H1 (cell line): ENCODE data around the gene GSG1L. TPM values are rescaled to one million over a fixed set of nuclear protein-coding genes. Genes with fewer than 3 reads are reported as not detected.

Source experiments
- CTCF ChIA-PET: fragments of 300-600 bp; sonication (Branson Sonifier 250); formaldehyde crosslinking; loops from one replicate; lab custom pipeline; 2021; ENCODE audit not compliant: partially characterized antibody; lab: Charles Lee
- POLR2A ChIA-PET: fragments of 300-600 bp; sonication (Branson Sonifier 250); formaldehyde crosslinking; loops from one replicate; lab custom pipeline; 2021; ENCODE audit warnings: inconsistent platforms; ENCODE audit not compliant: partially characterized antibody; lab: Charles Lee
- DNase-seq, 2 experiments: peaks; one replicate each; pipeline versions ENCODE4 v3.0.0 to v3.0.0-alpha.2; 2010 to 2022; ENCODE audit warnings: low spot score in 2 of 2, low read depth in 1 of 2, mixed read lengths in 1 of 2
- FAIRE-seq: peaks from 2 replicates; lab custom pipeline; 2011; peaks lifted over from hg19 to GRCh38; lab: Jason Lieb, UNC
- H2AFZ ChIP-seq: 2 replicates; pipeline ENCODE4 v1.8.1; 2012; ENCODE audit warnings: low read length, inconsistent platforms
- H2AK5ac ChIP-seq: 2 replicates; pipeline ENCODE4 v1.6.1; 2013; ENCODE audit warnings: low read depth, low read length
- H2BK120ac ChIP-seq: replicated peaks from 2 replicates; pipeline ENCODE3; 2013; ENCODE audit warnings: low read depth, low read length, inconsistent platforms
- H2BK12ac ChIP-seq: 2 replicates; pipeline ENCODE4 v1.6.1; 2013; ENCODE audit warnings: low read depth, low read length
- H2BK15ac ChIP-seq: 2 replicates; pipeline ENCODE4 v1.6.1; 2013; ENCODE audit warnings: low read length
- H2BK20ac ChIP-seq: 2 replicates; pipeline ENCODE4 v1.6.1; 2013; ENCODE audit warnings: low read length
- H2BK5ac ChIP-seq: 2 replicates; pipeline ENCODE4 v1.6.1; 2013; ENCODE audit warnings: low read depth, low read length
- H3K14ac ChIP-seq: 2 replicates; pipeline ENCODE4 v1.6.1; 2013; ENCODE audit warnings: inconsistent platforms; ENCODE audit not compliant: insufficient read length
- H3K18ac ChIP-seq: 2 replicates; pipeline ENCODE4 v1.6.1; 2013; ENCODE audit warnings: low read length; ENCODE audit errors: extremely low read depth
- H3K23ac ChIP-seq: 2 replicates; pipeline ENCODE4 v1.6.1; 2013; ENCODE audit warnings: inconsistent platforms; ENCODE audit not compliant: insufficient read length
- H3K23me2 ChIP-seq: 2 replicates; pipeline ENCODE4 v1.6.1; 2013; ENCODE audit warnings: low read depth, low read length
- H3K27ac ChIP-seq: 2 replicates; pipeline ENCODE4 v1.6.1; 2011; ENCODE audit warnings: low read depth, low read length, inconsistent platforms
- H3K27me3 ChIP-seq, 4 experiments: replicated peaks in 1 of 4; 1 replicate in 1 of 4; 2 replicates in 3 of 4; pipeline versions ENCODE4 v1.6.1 to v1.8.1; 2011 to 2013; ENCODE audit warnings: low read length in 3 of 4, mild to moderate bottlenecking in 3 of 4, inconsistent platforms in 2 of 4, mixed read lengths in 2 of 4, moderate library complexity in 1 of 4; ENCODE audit not compliant: control insufficient read depth in 3 of 4, insufficient read depth in 3 of 4; ENCODE audit errors: extremely low read depth in 1 of 4
- H3K36me3 ChIP-seq, 4 experiments: 2 replicates each; pipeline versions ENCODE4 v1.6.1 to v1.8.1; 2011 to 2013; ENCODE audit warnings: mild to moderate bottlenecking in 4 of 4, low read length in 3 of 4, moderate library complexity in 2 of 4, control low read depth in 1 of 4, inconsistent platforms in 1 of 4; ENCODE audit not compliant: insufficient read depth in 4 of 4, control insufficient read depth in 2 of 4
- H3K4ac ChIP-seq: replicated peaks from 2 replicates; pipeline ENCODE3; 2013; ENCODE audit warnings: low read length, low read depth, mixed read lengths, inconsistent platforms; ENCODE audit not compliant: insufficient read length
- H3K4me1 ChIP-seq, 4 experiments: replicated peaks in 1 of 4; 1 replicate in 1 of 4; 2 replicates in 3 of 4; pipeline versions ENCODE4 v1.6.1 to v1.8.1; 2011 to 2013; ENCODE audit warnings: low read length in 3 of 4, inconsistent platforms in 2 of 4, mixed read lengths in 1 of 4; ENCODE audit not compliant: insufficient read depth in 4 of 4, control insufficient read depth in 3 of 4
- H3K4me2 ChIP-seq, 2 experiments: 2 replicates each; pipeline versions ENCODE4 v1.6.1 to v1.8.1; 2011 to 2013; ENCODE audit warnings: low read depth in 2 of 2, low read length in 2 of 2, control low read depth in 1 of 2, inconsistent platforms in 1 of 2, mild to moderate bottlenecking in 1 of 2; ENCODE audit not compliant: insufficient read depth in 1 of 2
- H3K4me3 ChIP-seq, 4 experiments: fragments of 200-600, 300-600 bp in 1 of 4; sonication (generic), shearing (Covaris generic), sonication (Bioruptor Twin) in 1 of 4; 2 replicates each; pipeline versions ENCODE4 v1.5.1 to v1.8.1; 2011 to 2016; ENCODE audit warnings: low read length in 4 of 4, low read depth in 3 of 4, control low read depth in 2 of 4, inconsistent platforms in 2 of 4, mild to moderate bottlenecking in 2 of 4, mixed read lengths in 1 of 4, moderate library complexity in 1 of 4; ENCODE audit not compliant: insufficient read depth in 2 of 4; ENCODE audit errors: extremely low read depth in 1 of 4
- H3K56ac ChIP-seq: replicated peaks from 2 replicates; pipeline ENCODE3; 2013; ENCODE audit warnings: low read depth, mild to moderate bottlenecking, mixed read lengths, low read length, inconsistent platforms; ENCODE audit not compliant: insufficient read length
- H3K79me1 ChIP-seq: 2 replicates; pipeline ENCODE4 v1.6.1; 2013; ENCODE audit warnings: low read depth, low read length, control low read depth
- H3K79me2 ChIP-seq, 2 experiments: 2 replicates each; pipeline versions ENCODE4 v1.6.1 to v1.8.1; 2012 to 2013; ENCODE audit warnings: low read length in 2 of 2, mild to moderate bottlenecking in 2 of 2, inconsistent platforms in 1 of 2; ENCODE audit not compliant: insufficient read depth in 2 of 2, control insufficient read depth in 1 of 2
- H3K9ac ChIP-seq, 4 experiments: replicated peaks in 1 of 4; 1 replicate in 1 of 4; 2 replicates in 3 of 4; pipeline versions ENCODE4 v1.6.1 to v1.8.1; 2011 to 2013; ENCODE audit warnings: low read depth in 3 of 4, low read length in 3 of 4, control low read depth in 2 of 4, mild to moderate bottlenecking in 2 of 4, moderate library complexity in 2 of 4, inconsistent platforms in 1 of 4; ENCODE audit errors: extremely low read depth in 1 of 4
- H3K9me3 ChIP-seq, 2 experiments: 2 replicates each; pipeline versions ENCODE4 v1.6.1 to v1.8.1; 2012 to 2013; ENCODE audit warnings: mild to moderate bottlenecking in 2 of 2, moderate library complexity in 2 of 2, control low read depth in 1 of 2, inconsistent platforms in 1 of 2, low read depth in 1 of 2, low read length in 1 of 2, mixed read lengths in 1 of 2; ENCODE audit not compliant: insufficient read depth in 2 of 2
- H4K20me1 ChIP-seq, 2 experiments: replicated peaks in 1 of 2; 2 replicates each; pipeline versions ENCODE3 to v1.8.1; 2011 to 2013; ENCODE audit warnings: inconsistent platforms in 2 of 2, low read length in 2 of 2, mild to moderate bottlenecking in 1 of 2; ENCODE audit not compliant: insufficient read depth in 2 of 2, control insufficient read depth in 1 of 2
- H4K5ac ChIP-seq: 2 replicates; pipeline ENCODE4 v1.6.1; 2013; ENCODE audit warnings: low read length, low read depth, mixed read lengths, inconsistent platforms; ENCODE audit not compliant: insufficient read length
- H4K8ac ChIP-seq: 2 replicates; pipeline ENCODE4 v1.8.0; 2013; ENCODE audit warnings: mild to moderate bottlenecking, moderate library complexity, low read length, inconsistent platforms; ENCODE audit not compliant: insufficient read depth; ENCODE audit errors: extremely low read depth
- H4K91ac ChIP-seq: replicated peaks from 2 replicates; pipeline ENCODE3; 2013; ENCODE audit warnings: low read length, mixed read lengths, inconsistent platforms; ENCODE audit not compliant: insufficient read length
- CHD2 ChIP-seq: IDR thresholded peaks from 2 replicates; pipeline ENCODE4 v1.6.1; 2012; ENCODE audit warnings: low read length, improper control_type of control experiment
- POU5F1 ChIP-seq: IDR thresholded peaks from 2 replicates; pipeline ENCODE4 v1.6.1; 2011; ENCODE audit warnings: low read depth, mild to moderate bottlenecking, low read length, moderate library complexity
- USF2 ChIP-seq: IDR thresholded peaks from 2 replicates; pipeline ENCODE4 v1.6.1; 2011; ENCODE audit warnings: low read length, improper control_type of control experiment
- WGBS, 2 experiments: shearing (Covaris generic) in 1 of 2; methylation state at CpG; one replicate each; pipeline versions ENCODE4 v1.1.6 to v1.1.7; 2013 to 2015; ENCODE audit warnings: low lambda C conversion rate in 2 of 2, mixed read lengths in 2 of 2, inconsistent platforms in 1 of 2, low coverage in 1 of 2, missing lambda C conversion rate in 1 of 2; ENCODE audit not compliant: insufficient replicate concordance in 2 of 2, insufficient coverage in 1 of 2, insufficient read length in 1 of 2; ENCODE audit errors: extremely low coverage in 1 of 2, missing lambda C conversion rate in 1 of 2; 5-methylcytosine and 5-hydroxymethylcytosine counted together
- polyA plus RNA-seq, 7 experiments: library from polyadenylated mRNA; depleted of rRNA in 3 of 7; stranded (reverse) in 5 of 7; unstranded in 2 of 7; fragments of >200 nt in 5 of 7; fragments of 200-250 nt in 2 of 7; gene quantifications; 1 replicate in 5 of 7; 2 replicates in 1 of 7; 4 replicates in 1 of 7; pipeline versions ENCODE4 v1.2.1 to v1.2.3, GENCODE V29; 2011 to 2013; ENCODE audit warnings: missing spikeins in 2 of 7, mixed read lengths in 2 of 7
- total RNA-seq: library from RNA; stranded (reverse); fragmentation: NEBNext Ultra II Directional; extraction: Animal tissue kit (Norgen Biotek cat#: 25700); gene quantifications from 2 replicates; pipeline ENCODE4 v1.2.1, GENCODE V29; 2021

GSG1L gene
- total and polyA plus RNA-seq, 2 of the 8 experiments (the other 6 are each of a cell fraction or from before 2014, with no cell fraction given): 0.71 to 1.1 TPM

GRCh38 chr16:27906883-27907282, 156.6 kb downstream of the GSG1L start:
- Histone ChIP-seq H4K8ac (no peak overlapping the region), H2BK5ac (no peak overlapping the region), H3K27me3 (no peaks in the 10 kb centered on the region), H2BK120ac (no peak overlapping the region), H4K20me1 (no peaks in the 10 kb centered on the region), H3K4me2 (no peak overlapping the region), H3K56ac (no peak overlapping the region), H3K27ac (no peak overlapping the region), H3K23ac (no peak overlapping the region), H4K91ac (no peak overlapping the region), H3K9ac (no peak overlapping the region), H3K4me3 (no peak overlapping the region), H3K36me3 (no peaks in the 10 kb centered on the region), H3K79me1 (no peaks in the 10 kb centered on the region), H3K18ac (no peak overlapping the region), H3K14ac (no peak overlapping the region), H3K9me3 (no peaks in the 10 kb centered on the region), H3K4ac (no peak overlapping the region), H3K79me2 (no peaks in the 10 kb centered on the region), H3K4me1 (no peaks in the 10 kb centered on the region), H4K5ac (no peak overlapping the region), H2AFZ (no peak overlapping the region), H2BK20ac (no peak overlapping the region), H2BK12ac (no peak overlapping the region), H3K23me2 (no peaks in the 10 kb centered on the region), H2BK15ac (no peak overlapping the region), H2AK5ac (no peak overlapping the region)
- POLR2A ChIA-PET: no interaction called here
- TF ChIP-seq CHD2: no peak
- no peak for TF ChIP-seq POU5F1
- TF ChIP-seq USF2: peak; percentile 67
- DNase-seq (no peak), FAIRE-seq (no peak)
- CTCF ChIA-PET: interaction anchor here (0.8 to 4.6 kb wide), 4 partner anchors 11 to 66 kb away, joined by 3 to 28 read pairs (median 4); no protein-coding TSS in a partner anchor
- WGBS, 2 experiments: 92% methylated on average over 3 of the region's 3 CpGs; no CpG with 5 or more reads in 1 of the 2 experiments
